Ovary (tissue), 9 donors: ENCODE results near the gene FGF8. TPM values are rescaled to one million over a fixed set of nuclear protein-coding genes. Genes with fewer than 3 reads are reported as not detected.
A peak's percentile ranks its signal among the peaks of the same experiment; 100 is the strongest.

Experiments used
- DNase-seq, 5 donors: peaks; one replicate each; pipeline ENCODE4 v3.0.0-alpha.2; 2019 to 2020
- H3K27ac ChIP-seq, 2 donors: fragments of 200-600 bp; one replicate each; pipeline versions ENCODE4 v1.5.1 to v1.8.0; 2019 to 2022
- H3K27me3 ChIP-seq: fragments of 200-600 bp; one replicate; pipeline ENCODE4 v1.8.0; 2022
- H3K36me3 ChIP-seq: fragments of 200-600 bp; sonication (generic); one replicate; pipeline ENCODE4 v1.5.1; 2019
- H3K4me1 ChIP-seq: one replicate; pipeline ENCODE4 v1.8.1; 2013; ENCODE audit warnings: mild to moderate bottlenecking, moderate library complexity; ENCODE audit not compliant: insufficient read depth
- H3K4me3 ChIP-seq: fragments of 200-600 bp; sonication (generic); one replicate; pipeline ENCODE4 v1.5.1; 2017
- H3K9me3 ChIP-seq, 2 donors: fragments of 200-600 bp in 1 of 2; sonication (generic) in 1 of 2; one replicate each; pipeline versions ENCODE4 v1.5.1 to v1.8.1; 2013 to 2019; ENCODE audit warnings: mild to moderate bottlenecking in 1 of 2, moderate library complexity in 1 of 2
- CTCF ChIP-seq, 3 donors: fragments of 450-650 bp in 2 of 3; fragments of 200-600 bp in 1 of 3; IDR thresholded peaks; one replicate each; pipeline versions ENCODE4 v1.5.1 to v1.8.0; 2016 to 2022; ENCODE audit warnings: antibody characterized with exemption in 3 of 3, mild to moderate bottlenecking in 1 of 3
- EP300 ChIP-seq: sonication (generic); formaldehyde crosslinking; IDR thresholded peaks from one replicate; pipeline ENCODE4 v1.6.1; 2017; ENCODE audit warnings: antibody characterized with exemption
- POLR2A ChIP-seq: fragments of 450-650 bp; IDR thresholded peaks from one replicate; pipeline ENCODE4 v1.6.1; 2017; ENCODE audit warnings: antibody characterized with exemption, mild to moderate bottlenecking, moderate library complexity
- WGBS, 3 donors: extraction: QIAGEN DNeasy Blood & Tissue Kit in 1 of 3; methylation state at CpG; one replicate each; pipeline versions ENCODE4 v1.1.5 to v1.1.7; 2013 to 2017; 5-methylcytosine and 5-hydroxymethylcytosine counted together
- intact Hi-C, 4 donors: fragments of 100-400 bp; cut with DNase I; formaldehyde crosslinking; loops; one replicate each; pipeline versions ENCODE4 v1.11.0 to v1.15.1; 2022 to 2023
- polyA plus RNA-seq, 2 donors: library from polyadenylated mRNA; stranded (reverse); fragments of 200-250 nt in 1 of 2; fragments of 350-450 nt in 1 of 2; fragmentation: Illumina TruSeq in 1 of 2; extraction: RNeasy Lipid Tissue Mini Kit (QIAGEN cat#74804) in 1 of 2; gene quantifications; one replicate each; pipeline ENCODE4 v1.2.3, GENCODE V29; 2013 to 2014
- total RNA-seq, 7 donors: library from RNA; depleted of rRNA in 2 of 7; stranded (reverse); fragments of >200 nt in 2 of 7; fragmentation: NEBNext Ultra II Directional in 3 of 7; extraction: Animal tissue kit (Norgen Biotek cat#: 25700) in 3 of 7; gene quantifications; one replicate each; pipeline versions ENCODE4 v1.1.0 to v1.2.4, GENCODE V29; 2016 to 2023
- donor health status: DM: no; HTN: no; CAD: no; lungs with moderate emphysema.
- donor health status: DM: no; HTN: no; CAD: no.
- donor health status: Bipolar disorder and iron deficiency.
- donor health status: DM: yes; HTN: yes; CAD: no.
- donor health status: DM: no; HTN: no; CAD: no.
- donor health status: DM: yes; HTN: yes; CAD: no.

FGF8 gene
- total and polyA plus RNA-seq, 9 donors, result not detected

GRCh38 chr10:101770331-101771215 lies 5.3 kb downstream of the FGF8 start:
- intact Hi-C loops, result loop anchor here in 3 of 4 donors (10.0 kb wide), 4 partner anchors 166 to 556 kb away; no protein-coding TSS in a partner anchor

GRCh38 chr10:101769541-101770180 lies 6.3 kb downstream of the FGF8 start:
- H3K27me3 ChIP-seq, result no peaks in the 10 kb centered on the region
- no peaks in the 10 kb centered on the region for H3K4me1 ChIP-seq
- intact Hi-C loops, result loop anchor here in 3 of 4 donors (10.0 kb wide), 4 partner anchors 165 to 555 kb away; no protein-coding TSS in a partner anchor
- 70 to 73% (median 73%) methylated on average over 5 of the region's 5 CpGs for WGBS, 3 donors
- no peak overlapping the region for H3K4me3 ChIP-seq
- no peaks in the 10 kb centered on the region for H3K36me3 ChIP-seq
- TF ChIP-seq CTCF (IDR thresholded peaks at IDR 0.05), result no peak
- no peak for TF ChIP-seq POLR2A
- no peak for TF ChIP-seq EP300
- H3K9me3 ChIP-seq, result no peaks in the 10 kb centered on the region
- no peak for DNase-seq
- no peak overlapping the region for H3K27ac ChIP-seq

More at GRCh38 chr10:101770331-101771215, 5.3 kb downstream of the FGF8 start:
- WGBS, 3 donors, result 80 to 86% (median 82%) methylated on average over 41 of the region's 41 CpGs
- Histone ChIP-seq H3K4me1 (no peaks in the 10 kb centered on the region), H3K9me3 (no peaks in the 10 kb centered on the region), H3K4me3 (no peak overlapping the region), H3K27ac (no peak overlapping the region), H3K27me3 (no peaks in the 10 kb centered on the region), H3K36me3 (no peaks in the 10 kb centered on the region)
- peak in 1 of 5 donors; percentile 25 for DNase-seq
- TF ChIP-seq POLR2A (no peak), EP300 (no peak), CTCF (IDR thresholded peaks at IDR 0.05) (no peak)

- 76 to 80% (median 78%) methylated on average over 8 of the region's 8 CpGs for WGBS, 3 donors
- intact Hi-C loops, result no loop called here
Measured at GRCh38 chr10:101768791-101769170, 7.1 kb downstream of the FGF8 start.

More at GRCh38 chr10:101768791-101769170, 7.1 kb downstream of the FGF8 start:
- no peak for DNase-seq
- H3K9me3 ChIP-seq, result no peaks in the 10 kb centered on the region
- H3K27ac ChIP-seq, result no peak overlapping the region
- TF ChIP-seq CTCF (IDR thresholded peaks at IDR 0.05) (no peak), EP300 (no peak), POLR2A (no peak)
- no peaks in the 10 kb centered on the region for H3K36me3 ChIP-seq
- no peaks in the 10 kb centered on the region for H3K4me1 ChIP-seq
- H3K4me3 ChIP-seq, result no peak overlapping the region
- H3K27me3 ChIP-seq, result no peaks in the 10 kb centered on the region
